PC-3 (cell line): ENCODE measurements around the gene GTF2F2. TPM values are rescaled to one million over a fixed set of nuclear protein-coding genes. Genes with fewer than 3 reads are reported as not detected.

Experiments used
- ATAC-seq: fragments of 200-7000 bp; cut with Tn5 transposase; 2 replicates; pipeline ENCODE4 v1.9.1; 2020; ENCODE audit warnings: mild to moderate bottlenecking, moderate library complexity
- BruUV-seq: library from RNA; stranded (reverse); fragments of 400-500 nt; replicated peaks from 2 replicates; lab custom pipeline; 2021; lab: Mats Ljungman, UMichigan
- CTCF ChIA-PET: fragments of 300-600 bp; sonication (Branson Sonifier 250); formaldehyde crosslinking; loops from one replicate; lab custom pipeline; 2022; ENCODE audit warnings: antibody characterized with exemption; lab: Charles Lee
- POLR2A ChIA-PET: fragments of 300-600 bp; sonication (Branson Sonifier 250); formaldehyde crosslinking; loops from one replicate; lab custom pipeline; 2022; ENCODE audit warnings: antibody characterized with exemption; ENCODE audit not compliant: unreplicated experiment; lab: Charles Lee
- DNase-seq: peaks from one replicate; pipeline ENCODE4 v3.0.0-alpha.2; 2015
- H2AFZ ChIP-seq: fragments of 300-600 bp; sonication (generic); 2 replicates; pipeline ENCODE4 v1.6.0; 2016; ENCODE audit warnings: antibody characterized with exemption, low read length
- H3F3A ChIP-seq: fragments of 300-600 bp; sonication (generic); one replicate; pipeline ENCODE4 v1.6.0; 2017; ENCODE audit warnings: antibody characterized with exemption, low read length, control low read depth, mild to moderate bottlenecking; ENCODE audit not compliant: unreplicated experiment
- H3K27ac ChIP-seq: fragments of 300-600 bp; sonication (generic); 2 replicates; pipeline ENCODE4 v1.5.1; 2016; ENCODE audit warnings: mild to moderate bottlenecking, low read length
- H3K27me3 ChIP-seq: fragments of 300-600 bp; sonication (generic); 2 replicates; pipeline ENCODE4 v1.6.1; 2016; ENCODE audit warnings: low read length, mixed read lengths
- H3K36me3 ChIP-seq: fragments of 300-600 bp; sonication (generic); 2 replicates; pipeline ENCODE4 v1.6.1; 2016; ENCODE audit warnings: low read depth, mixed run types, low read length, mixed read lengths
- H3K4me1 ChIP-seq: fragments of 300-600 bp; sonication (generic); 2 replicates; pipeline ENCODE4 v1.5.1; 2016; ENCODE audit warnings: low read length; ENCODE audit not compliant: insufficient read depth
- H3K4me2 ChIP-seq: fragments of 300-600 bp; sonication (generic); 2 replicates; pipeline ENCODE4 v1.6.0; 2016; ENCODE audit warnings: low read length
- H3K4me3 ChIP-seq: fragments of 300-600 bp; sonication (generic); 2 replicates; pipeline ENCODE4 v1.5.1; 2016; ENCODE audit warnings: mild to moderate bottlenecking, low read length, mixed read lengths
- H3K79me2 ChIP-seq: fragments of 300-600 bp; sonication (generic); 2 replicates; pipeline ENCODE4 v1.6.1; 2017; ENCODE audit warnings: low read length, mixed read lengths
- H3K9ac ChIP-seq: fragments of 300-600 bp; sonication (generic); 2 replicates; pipeline ENCODE4 v1.6.0; 2016; ENCODE audit warnings: mild to moderate bottlenecking, low read length
- H3K9me2 ChIP-seq: fragments of 300-600 bp; sonication (generic); replicated peaks from 2 replicates; pipeline ENCODE4 v1.6.1; 2016; ENCODE audit warnings: mixed run types, low read length, mixed read lengths
- H3K9me3 ChIP-seq: fragments of 300-600 bp; sonication (generic); 2 replicates; pipeline ENCODE4 v1.6.1; 2016; ENCODE audit warnings: low read length, mixed read lengths
- H4K20me1 ChIP-seq: fragments of 300-600 bp; sonication (generic); 2 replicates; pipeline ENCODE4 v1.6.1; 2016; ENCODE audit warnings: low read length, mixed read lengths
- EZH2 ChIP-seq: fragments of 300-600 bp; sonication (generic); IDR thresholded peaks from one replicate; pipeline ENCODE4 v1.6.1; 2017; ENCODE audit warnings: antibody characterized with exemption, mild to moderate bottlenecking, low read length; ENCODE audit not compliant: unreplicated experiment
- EZH2phosphoT487 ChIP-seq: fragments of 300-600 bp; sonication (generic); IDR thresholded peaks from 2 replicates; pipeline ENCODE4 v1.6.1; 2018; ENCODE audit warnings: mild to moderate bottlenecking, antibody characterized with exemption, low read length, borderline replicate concordance
- intact Hi-C: fragments of 100-400 bp; cut with micrococcal nuclease; formaldehyde crosslinking; loops from 2 replicates; pipeline ENCODE4 v1.9.0; 2023
- total RNA-seq: library from RNA; depleted of rRNA; stranded (reverse); fragments of >200 nt; gene quantifications from 2 replicates; pipeline ENCODE4 v1.2.3, GENCODE V29; 2014
- TF ChIP-seq, protein P1 (sequence below): fragments of 300-600 bp; sonication (generic); conservative IDR thresholded peaks from 2 replicates; pipeline ENCODE4 v1.5.1; 2017; ENCODE audit warnings: antibody characterized with exemption, low read depth, mild to moderate bottlenecking, low read length

The GTF2F2 gene
- total RNA-seq, 1 experiment from 2014 or later = 28.3 TPM

DNA sequence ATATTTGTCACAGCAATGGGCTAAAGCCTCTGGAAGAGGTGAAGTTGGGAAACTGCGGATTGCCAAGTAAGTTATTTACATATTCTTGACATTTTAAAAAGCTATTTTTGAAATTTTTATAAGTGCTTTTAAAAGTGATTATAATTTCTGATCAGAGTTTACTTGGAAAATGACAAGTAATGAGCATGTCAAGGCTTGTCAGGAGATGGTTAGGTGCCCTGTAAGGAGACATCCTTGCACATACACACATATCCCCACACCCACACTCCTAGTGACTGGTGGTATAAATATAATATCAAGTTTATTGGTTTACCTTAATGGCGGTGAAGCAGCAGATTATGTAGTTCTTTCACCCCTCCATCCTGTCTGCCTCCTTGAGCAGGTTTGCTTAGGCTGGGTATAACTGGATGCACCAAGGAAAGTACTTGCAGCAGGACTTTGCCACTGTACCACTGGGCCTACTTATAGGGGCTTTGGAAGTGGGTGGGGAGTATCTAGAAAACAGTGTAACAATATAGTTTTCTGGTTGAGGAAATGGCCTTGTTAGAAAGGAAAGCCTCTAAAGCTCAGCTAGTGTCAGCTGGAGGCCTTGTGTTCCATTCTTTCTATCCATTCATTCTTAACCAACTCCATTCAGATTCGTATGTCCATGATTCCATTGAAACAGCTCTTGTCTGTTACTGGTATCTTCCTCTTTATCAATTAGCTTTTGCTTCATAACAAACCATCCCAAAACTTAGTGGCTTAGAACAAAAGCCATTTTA lies 16.6 kb downstream of the GTF2F2 start:
- ChIA-PET POLR2A (no interaction called here), CTCF (no interaction called here)
- Histone ChIP-seq H3K4me1 (peaks cover 4% of the 10 kb centered on the region; the same call in 1 of the 2 replicates), H3K9me2 (no peaks in the 10 kb centered on the region), H4K20me1 (peaks cover 8% of the 10 kb centered on the region; the same call in 1 of the 2 replicates), H3K27me3 (no peaks in the 10 kb centered on the region), H3K4me2 (no peak overlapping the region), H3K9ac (no peak overlapping the region), H3K27ac (no peak overlapping the region), H2AFZ (no peak overlapping the region), H3K79me2 (peaks cover 99% of the 10 kb centered on the region), H3K36me3 (peaks cover 30% of the 10 kb centered on the region), H3K9me3 (no peaks in the 10 kb centered on the region), H3F3A (no peaks in the 10 kb centered on the region), H3K4me3 (no peak overlapping the region)
- intact Hi-C loops = no loop called here
- TF ChIP-seq, protein P1, sequence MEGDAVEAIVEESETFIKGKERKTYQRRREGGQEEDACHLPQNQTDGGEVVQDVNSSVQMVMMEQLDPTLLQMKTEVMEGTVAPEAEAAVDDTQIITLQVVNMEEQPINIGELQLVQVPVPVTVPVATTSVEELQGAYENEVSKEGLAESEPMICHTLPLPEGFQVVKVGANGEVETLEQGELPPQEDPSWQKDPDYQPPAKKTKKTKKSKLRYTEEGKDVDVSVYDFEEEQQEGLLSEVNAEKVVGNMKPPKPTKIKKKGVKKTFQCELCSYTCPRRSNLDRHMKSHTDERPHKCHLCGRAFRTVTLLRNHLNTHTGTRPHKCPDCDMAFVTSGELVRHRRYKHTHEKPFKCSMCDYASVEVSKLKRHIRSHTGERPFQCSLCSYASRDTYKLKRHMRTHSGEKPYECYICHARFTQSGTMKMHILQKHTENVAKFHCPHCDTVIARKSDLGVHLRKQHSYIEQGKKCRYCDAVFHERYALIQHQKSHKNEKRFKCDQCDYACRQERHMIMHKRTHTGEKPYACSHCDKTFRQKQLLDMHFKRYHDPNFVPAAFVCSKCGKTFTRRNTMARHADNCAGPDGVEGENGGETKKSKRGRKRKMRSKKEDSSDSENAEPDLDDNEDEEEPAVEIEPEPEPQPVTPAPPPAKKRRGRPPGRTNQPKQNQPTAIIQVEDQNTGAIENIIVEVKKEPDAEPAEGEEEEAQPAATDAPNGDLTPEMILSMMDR = no peak
- TF ChIP-seq EZH2 (no peak), EZH2phosphoT487 (no peak)
- no TSS peak for BruUV-seq
- DNase-seq (no peak), ATAC-seq (no peak)

DNA sequence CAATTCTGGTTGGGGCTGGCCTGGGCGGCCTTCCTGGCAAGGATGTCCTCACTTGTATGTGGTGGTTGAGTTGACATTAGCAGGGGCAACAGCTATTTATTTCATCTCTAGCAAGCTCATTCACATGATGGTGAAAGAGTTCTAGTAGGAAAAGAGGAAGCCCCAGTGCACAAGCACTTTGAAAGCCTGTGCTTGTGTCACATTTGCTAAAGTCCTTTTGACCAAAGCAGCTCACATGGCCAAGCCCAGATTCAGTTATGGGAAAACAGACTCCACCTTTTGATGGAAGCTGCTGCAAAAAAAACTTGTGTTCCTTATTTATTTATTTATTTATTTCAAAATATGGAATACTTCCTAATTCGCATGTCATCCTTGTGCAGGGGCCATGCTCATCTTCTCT lies 17.2 kb downstream of the GTF2F2 start:
- Histone ChIP-seq H3K36me3 (peaks cover 26% of the 10 kb centered on the region), H3K9ac (no peak overlapping the region), H3K27ac (no peak overlapping the region), H3F3A (no peaks in the 10 kb centered on the region), H3K4me1 (peaks cover 8% of the 10 kb centered on the region), H3K9me2 (no peaks in the 10 kb centered on the region), H3K79me2 (peaks cover 98% of the 10 kb centered on the region), H3K4me2 (no peak overlapping the region), H2AFZ (no peak overlapping the region), H3K27me3 (no peaks in the 10 kb centered on the region), H3K9me3 (no peaks in the 10 kb centered on the region), H3K4me3 (no peak overlapping the region), H4K20me1 (peaks cover 10% of the 10 kb centered on the region; the same call in 1 of the 2 replicates)
- BruUV-seq = no TSS peak
- intact Hi-C loops = no loop called here
- POLR2A ChIA-PET = no interaction called here
- ATAC-seq = no peak
- DNase-seq = no peak
- CTCF ChIA-PET = no interaction called here
- TF ChIP-seq, protein P1 = no peak
- TF ChIP-seq EZH2phosphoT487 (no peak), EZH2 (no peak)

DNA sequence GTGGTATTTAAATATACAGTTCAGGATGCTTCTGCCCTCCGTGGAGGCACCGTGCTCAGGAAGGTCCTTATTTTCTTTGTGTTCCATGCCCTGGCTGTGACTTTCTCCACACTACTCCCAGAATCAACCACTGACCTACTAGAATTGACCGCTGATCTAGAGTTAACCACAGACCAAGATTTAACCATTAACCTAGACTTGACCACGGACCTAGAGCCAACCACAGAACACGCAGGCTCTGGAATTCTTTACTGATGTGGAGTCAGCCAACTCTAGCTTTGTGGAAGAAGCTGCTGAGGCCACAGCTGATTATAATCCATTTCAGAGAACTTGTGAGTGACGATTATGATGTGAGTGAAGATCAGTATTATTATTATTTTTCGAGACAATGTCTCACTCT lies 18.0 kb downstream of the GTF2F2 start:
- ATAC-seq = no peak
- POLR2A ChIA-PET = no interaction called here

More for the DNA sequence above, 18.0 kb downstream of the GTF2F2 start:
- Histone ChIP-seq H3K9me2 (no peaks in the 10 kb centered on the region), H2AFZ (no peak overlapping the region), H3K27me3 (no peaks in the 10 kb centered on the region), H3K4me3 (no peak overlapping the region), H3K9me3 (no peaks in the 10 kb centered on the region), H3K9ac (no peak overlapping the region), H3K4me1 (peaks cover 16% of the 10 kb centered on the region), H3F3A (no peaks in the 10 kb centered on the region), H4K20me1 (peaks cover 18% of the 10 kb centered on the region; the same call in 1 of the 2 replicates), H3K79me2 (peaks cover 98% of the 10 kb centered on the region), H3K36me3 (peaks cover 26% of the 10 kb centered on the region), H3K27ac (no peak overlapping the region), H3K4me2 (no peak overlapping the region)
- intact Hi-C loops = no loop called here
- TF ChIP-seq EZH2phosphoT487 (no peak), EZH2 (no peak)
- TF ChIP-seq, protein P1 = no peak
- no peak for DNase-seq
- BruUV-seq = no TSS peak
- CTCF ChIA-PET = no interaction called here
